ENCODE results near the gene LHFPL3. TPM values are rescaled to one million over a fixed set of nuclear protein-coding genes. Genes with fewer than 3 reads are reported as not detected.

The LHFPL3 gene
- total RNA-seq, 1 donor from 2014 or later: not detected

DNA sequence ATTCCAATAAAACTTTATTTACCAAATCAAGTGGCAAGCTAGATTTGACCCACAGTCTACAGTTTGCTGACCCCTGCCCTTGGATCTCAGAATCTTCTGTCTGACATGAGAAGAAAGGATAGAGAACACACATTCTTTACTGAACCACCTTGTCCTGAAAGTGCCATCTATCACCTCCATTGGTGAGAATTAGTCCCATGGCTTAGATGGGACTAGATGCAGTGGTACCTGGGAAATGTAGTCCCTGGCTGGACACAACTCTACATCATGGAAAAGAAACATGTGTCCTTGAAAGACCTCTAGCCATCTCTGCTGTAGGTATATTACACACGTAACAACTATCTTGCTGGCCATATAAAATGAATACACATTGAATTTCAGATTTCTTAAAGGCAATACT lies 336.2 kb downstream of the LHFPL3 start:
- intact Hi-C loops (cut with micrococcal nuclease): no loop called here
- H3K4me3 Mint-ChIP-seq: no peak overlapping the region
- DNase-seq: no peak
- H3K36me3 Mint-ChIP-seq (ENCODE audit: low read depth): no peaks in the 10 kb centered on the region
- peaks cover 3% of the 10 kb centered on the region for H3K9me3 Mint-ChIP-seq
- TF ChIP-seq CTCF (IDR thresholded peaks at IDR 0.05): no peak
- no peak for ATAC-seq (ENCODE audit: low read depth)
- ChIA-PET POLR2A (no interaction called here), CTCF (no interaction called here)
- H3K4me1 Mint-ChIP-seq: no peaks in the 10 kb centered on the region
- no peak overlapping the region for H3K27ac Mint-ChIP-seq
- no peaks in the 10 kb centered on the region for H3K27me3 Mint-ChIP-seq

GRCh38 chr7:104677587-104677986 lies 349.2 kb downstream of the LHFPL3 start:
- TF ChIP-seq CTCF (IDR thresholded peaks at IDR 0.05): no peak
- Mint-ChIP-seq H3K27ac (no peak overlapping the region), H3K9me3 (no peaks in the 10 kb centered on the region), H3K27me3 (peaks cover 7% of the 10 kb centered on the region), H3K4me1 (no peaks in the 10 kb centered on the region), H3K4me3 (no peak overlapping the region), H3K36me3 (ENCODE audit: low read depth) (no peaks in the 10 kb centered on the region)
- DNase-seq (no peak), ATAC-seq (ENCODE audit: low read depth) (no peak)
- ChIA-PET POLR2A (no interaction called here), CTCF (no interaction called here)
- intact Hi-C loops (cut with micrococcal nuclease): no loop called here

DNA sequence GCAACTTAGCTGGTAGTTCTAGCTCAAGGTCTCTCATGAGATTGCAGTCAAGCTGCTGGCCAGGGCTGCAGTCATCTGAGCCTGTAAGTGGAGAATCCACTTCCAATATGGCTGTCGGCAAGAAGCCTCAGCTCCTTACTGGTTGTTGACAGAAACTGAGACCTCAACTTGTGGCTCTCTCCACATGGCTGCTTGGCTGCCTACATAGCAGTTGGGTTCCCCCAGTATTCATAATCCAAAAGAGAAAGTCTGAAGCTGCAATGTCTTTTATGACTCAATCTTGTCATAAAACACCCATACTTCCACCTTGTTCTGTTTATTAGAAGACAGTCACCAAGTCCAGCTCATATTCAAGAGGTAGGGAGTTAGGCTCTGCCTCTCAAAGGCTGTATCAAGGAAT lies 350.7 kb downstream of the LHFPL3 start:
- no peaks in the 10 kb centered on the region for H3K36me3 Mint-ChIP-seq (ENCODE audit: low read depth)
- H3K27me3 Mint-ChIP-seq: peaks cover 12% of the 10 kb centered on the region
- intact Hi-C loops (cut with micrococcal nuclease): no loop called here
- POLR2A ChIA-PET: no interaction called here
- H3K4me1 Mint-ChIP-seq: no peaks in the 10 kb centered on the region
- CTCF ChIA-PET: no interaction called here
- no peak for TF ChIP-seq CTCF (IDR thresholded peaks at IDR 0.05)
- ATAC-seq (ENCODE audit: low read depth): no peak
- H3K4me3 Mint-ChIP-seq: no peak overlapping the region
- no peak for DNase-seq
- no peaks in the 10 kb centered on the region for H3K9me3 Mint-ChIP-seq
- no peak overlapping the region for H3K27ac Mint-ChIP-seq

DNA sequence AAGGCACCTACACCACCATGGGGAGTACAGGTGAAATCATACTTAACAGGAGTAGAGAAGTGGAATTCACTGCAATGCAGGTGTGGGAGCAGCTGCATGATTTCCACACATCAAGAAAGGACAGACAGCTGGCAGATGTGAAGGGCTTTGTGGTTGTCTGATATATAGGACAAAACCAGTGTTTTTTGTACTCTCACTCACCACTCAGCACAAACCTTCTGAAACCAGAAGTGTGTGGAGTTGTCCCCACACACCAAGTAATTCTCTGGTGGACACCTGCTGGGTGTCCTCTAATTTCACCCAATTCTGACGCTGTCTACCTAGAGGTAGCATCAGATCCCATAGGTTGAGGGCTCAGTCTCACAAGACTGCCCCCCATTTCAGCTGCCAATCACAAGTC lies 357.9 kb downstream of the LHFPL3 start:
- Mint-ChIP-seq H3K27me3 (peaks cover 4% of the 10 kb centered on the region), H3K4me3 (no peak overlapping the region), H3K27ac (no peak overlapping the region), H3K36me3 (ENCODE audit: low read depth) (no peaks in the 10 kb centered on the region), H3K4me1 (no peaks in the 10 kb centered on the region), H3K9me3 (no peaks in the 10 kb centered on the region)
- POLR2A ChIA-PET: no interaction called here
- CTCF ChIA-PET: no interaction called here
- DNase-seq (no peak), ATAC-seq (ENCODE audit: low read depth) (no peak)
- TF ChIP-seq CTCF (IDR thresholded peaks at IDR 0.05): no peak
- intact Hi-C loops (cut with micrococcal nuclease): no loop called here

DNA sequence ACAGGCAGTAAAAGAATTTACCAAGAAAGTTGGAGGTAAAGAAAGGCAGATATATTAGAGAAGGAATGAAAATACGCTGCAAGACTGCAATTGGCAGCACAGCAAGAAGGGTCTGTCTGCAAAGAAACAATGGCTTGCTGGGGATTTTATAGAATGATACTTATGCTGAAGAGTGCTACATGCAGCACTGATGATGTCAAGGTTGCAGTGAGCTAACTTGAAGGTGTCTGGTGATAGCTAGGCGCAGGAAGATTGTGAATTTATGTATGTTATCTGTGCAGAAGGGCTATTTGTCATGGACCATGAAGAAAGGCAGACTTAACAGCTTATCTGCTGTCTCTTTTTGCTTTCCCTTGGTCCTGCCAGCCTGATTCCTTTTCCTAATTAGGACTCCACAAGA lies 366.3 kb downstream of the LHFPL3 start:
- POLR2A ChIA-PET: no interaction called here
- peaks cover 2% of the 10 kb centered on the region for H3K27me3 Mint-ChIP-seq
- no peak for TF ChIP-seq CTCF (IDR thresholded peaks at IDR 0.05)

More for the DNA sequence above, 366.3 kb downstream of the LHFPL3 start:
- CTCF ChIA-PET: no interaction called here
- Mint-ChIP-seq H3K36me3 (ENCODE audit: low read depth) (no peaks in the 10 kb centered on the region), H3K9me3 (no peaks in the 10 kb centered on the region), H3K4me3 (no peak overlapping the region), H3K27ac (no peak overlapping the region), H3K4me1 (no peaks in the 10 kb centered on the region)
- intact Hi-C loops (cut with micrococcal nuclease): no loop called here
- ATAC-seq (ENCODE audit: low read depth) (no peak), DNase-seq (no peak)
